HepG2 (cell line): ENCODE data around the gene UBR1. TPM values are rescaled to one million over a fixed set of nuclear protein-coding genes. Genes with fewer than 3 reads are reported as not detected.
"Not testable (repeated sequence)": the region's sequence is repeated elsewhere in the genome, so short reads cannot be mapped to it uniquely, and the experiment has no call there.

Experiments
- ATAC-seq: fragments of 200-7000 bp; cut with Tn5 transposase; 3 replicates; pipeline ENCODE4 v1.9.1; 2020; ENCODE audit warnings: mild to moderate bottlenecking, moderate library complexity
- BruUV-seq: library from RNA; stranded (reverse); fragments of 400-500 nt; replicated peaks from 2 replicates; lab custom pipeline; 2021; lab: Mats Ljungman, UMichigan
- CTCF ChIA-PET: fragments of 300-600 bp; formaldehyde crosslinking; extraction: SDS; loops from one replicate; lab custom pipeline; 2021; ENCODE audit warnings: low total read pairs, inconsistent platforms, low intra/inter-chr PET ratio; lab: Yijun Ruan, JAX
- POLR2A ChIA-PET: fragments of 350-600 bp; sonication (Branson Sonifier 250); formaldehyde crosslinking; loops from one replicate; lab custom pipeline; 2020; ENCODE audit warnings: antibody characterized with exemption, inconsistent platforms; lab: Yijun Ruan, JAX
- DNase-seq: peaks from one replicate; pipeline ENCODE4 v3.0.0-alpha.2; 2015; ENCODE audit warnings: low spot score
- FAIRE-seq: peaks from 3 replicates; lab custom pipeline; 2011; peaks lifted over from hg19 to GRCh38; lab: Jason Lieb, UNC
- H2AFZ ChIP-seq: one replicate; pipeline ENCODE4 v1.6.1; 2011; ENCODE audit warnings: low read length, inconsistent platforms
- H3K27ac ChIP-seq: fragments of 300-600 bp; 3 replicates; pipeline ENCODE4 v1.8.0; 2011; ENCODE audit warnings: mixed run types, mild to moderate bottlenecking, mixed read lengths, low read length, inconsistent platforms; ENCODE audit not compliant: insufficient read depth; ENCODE audit errors: extremely low read length
- H3K27me3 ChIP-seq, 2 experiments: fragments of 200-600 bp in 1 of 2; 2 replicates in 1 of 2; 3 replicates in 1 of 2; pipeline versions ENCODE4 v1.6.0 to v1.8.0; 2011; ENCODE audit warnings: low read length in 2 of 2, mild to moderate bottlenecking in 2 of 2, moderate library complexity in 2 of 2, inconsistent platforms in 1 of 2; ENCODE audit not compliant: insufficient read depth in 2 of 2, control insufficient read depth in 1 of 2
- H3K36me3 ChIP-seq, 2 experiments: fragments of 200-600 bp in 1 of 2; replicated peaks in 1 of 2; 2 replicates in 1 of 2; 3 replicates in 1 of 2; pipeline versions ENCODE4 v1.5.1 to v1.8.0; 2011; ENCODE audit warnings: low read length in 2 of 2, inconsistent platforms in 1 of 2; ENCODE audit not compliant: insufficient read depth in 2 of 2, control insufficient read depth in 1 of 2
- H3K4me1 ChIP-seq: 2 replicates; pipeline ENCODE4 v1.5.1; 2012; ENCODE audit warnings: low read length, inconsistent platforms; ENCODE audit not compliant: insufficient read depth
- H3K4me2 ChIP-seq: 2 replicates; pipeline ENCODE4 v1.6.0; 2011; ENCODE audit warnings: low read depth, low read length, inconsistent platforms
- H3K4me3 ChIP-seq, 3 experiments: fragments of 200-600 bp in 1 of 3; sonication (generic), shearing (Covaris generic) in 1 of 3; replicated peaks in 1 of 3; 2 replicates each; pipeline ENCODE4 v1.5.1; 2011 to 2016; ENCODE audit warnings: low read length in 3 of 3, inconsistent platforms in 2 of 3, low read depth in 2 of 3, mild to moderate bottlenecking in 2 of 3, control low read depth in 1 of 3, mixed read lengths in 1 of 3; ENCODE audit not compliant: insufficient read depth in 1 of 3
- H3K79me2 ChIP-seq: one replicate; pipeline ENCODE4 v1.6.1; 2011; ENCODE audit warnings: low read length, inconsistent platforms; ENCODE audit not compliant: insufficient read depth
- H3K9ac ChIP-seq: 2 replicates; pipeline ENCODE4 v1.6.0; 2011; ENCODE audit warnings: mild to moderate bottlenecking, low read depth, low read length, inconsistent platforms; ENCODE audit not compliant: insufficient read depth
- H3K9me3 ChIP-seq: 2 replicates; pipeline ENCODE4 v1.5.1; 2012; ENCODE audit warnings: mild to moderate bottlenecking, low read length
- H4K20me1 ChIP-seq: 2 replicates; pipeline ENCODE4 v1.6.0; 2011; ENCODE audit warnings: inconsistent platforms, mild to moderate bottlenecking, low read length, moderate library complexity; ENCODE audit not compliant: insufficient read depth
- BORCS8-MEF2B ChIP-seq: sonication (generic); formaldehyde crosslinking; IDR thresholded peaks from 2 replicates; pipeline ENCODE4 v1.8.0; 2022; ENCODE audit warnings: mild to moderate bottlenecking, missing genetic modification reagents
- PBX3 ChIP-seq: sonication (generic); formaldehyde crosslinking; IDR thresholded peaks from 2 replicates; pipeline ENCODE4 v1.8.1; 2023; ENCODE audit warnings: missing genetic modification reagents, inconsistent platforms, borderline replicate concordance
- PHF8 ChIP-seq: sonication (generic); formaldehyde crosslinking; IDR thresholded peaks from 2 replicates; pipeline ENCODE4 v1.5.0; 2020; ENCODE audit warnings: missing genetic modification reagents
- SMAD1 ChIP-seq: sonication (generic); formaldehyde crosslinking; IDR thresholded peaks from 2 replicates; pipeline ENCODE4 v1.4.0; 2020; ENCODE audit warnings: missing genetic modification reagents, low read depth, mild to moderate bottlenecking, borderline replicate concordance
- ZNF83 ChIP-seq: sonication (generic); formaldehyde crosslinking; IDR thresholded peaks from 2 replicates; pipeline ENCODE4 v1.4.0; 2020; ENCODE audit warnings: missing genetic modification reagents, mild to moderate bottlenecking, borderline replicate concordance
- WGBS: methylation state at CpG from one replicate; pipeline ENCODE4 v1.1.6; 2017; ENCODE audit warnings: low lambda C conversion rate; 5-methylcytosine and 5-hydroxymethylcytosine counted together
- in situ Hi-C: cut with HindIII; loops from 2 replicates; pipeline ENCODE4 v1.10.0; 2017; ENCODE audit warnings: low pct_unique_long_range_greater_than_20kb; ENCODE audit not compliant: extremely low pct_ligation_motif_present
- intact Hi-C: fragments of 100-400 bp; cut with micrococcal nuclease; formaldehyde crosslinking; loops from one replicate; pipeline ENCODE4 v1.10.0; 2022; ENCODE audit not compliant: unreplicated experiment
- polyA plus RNA-seq, 8 experiments: library from polyadenylated mRNA; depleted of rRNA in 3 of 8; stranded (reverse) in 7 of 8; unstranded in 1 of 8; fragments of >200 nt; fragmentation: Illumina TruSeq in 4 of 8; extraction: Trizol in 4 of 8; gene quantifications; 2 replicates each; pipeline versions ENCODE4 v1.2.1 to v1.2.3, GENCODE V29; 2011 to 2016; ENCODE audit warnings: low read depth in 4 of 8, missing spikeins in 1 of 8, mixed read lengths in 1 of 8; ENCODE audit not compliant: insufficient read depth in 1 of 8
- total RNA-seq, 5 experiments: library from RNA; depleted of rRNA; stranded (reverse); fragments of >200 nt; fragmentation: Illumina TruSeq; extraction: Trizol; gene quantifications; 2 replicates each; pipeline ENCODE4 v1.2.3, GENCODE V29; 2016; ENCODE audit warnings: low read depth in 1 of 5
- TF ChIP-seq, protein P1 (sequence below): sonication (generic); formaldehyde crosslinking; conservative IDR thresholded peaks from 2 replicates; pipeline ENCODE4 v1.4.0; 2020; ENCODE audit warnings: missing genetic modification reagents

UBR1 gene
- total and polyA plus RNA-seq, 2 of the 13 experiments (the other 11 are each of a cell fraction or from before 2014, with no cell fraction given), result 6.4 to 18.0 TPM

GRCh38 chr15:43006991-43007390, 98.8 kb downstream of the UBR1 start:
- ChIA-PET CTCF (no interaction called here), POLR2A (no interaction called here)
- DNase-seq (no peak), FAIRE-seq (no peak), ATAC-seq (no peak)
- Histone ChIP-seq H3K9me3 (no peaks in the 10 kb centered on the region), H3K4me2 (no peak overlapping the region), H3K36me3 (peaks cover 4 to 25% of the 10 kb centered on the region in 2 experiments; a peak in 3 of 5 replicates), H2AFZ (no peak overlapping the region), H3K27ac (no peak overlapping the region), H4K20me1 (no peaks in the 10 kb centered on the region), H3K9ac (no peak overlapping the region), H3K79me2 (no peaks in the 10 kb centered on the region), H3K27me3 (no peaks in the 10 kb centered on the region), H3K4me1 (no peaks in the 10 kb centered on the region), H3K4me3 (no peak overlapping the region)
- TF ChIP-seq SMAD1 (CRISPR knock-in tag), result no peak
- no peak for TF ChIP-seq BORCS8-MEF2B
- TF ChIP-seq PHF8 (CRISPR knock-in tag), result no peak
- TF ChIP-seq, protein P1, sequence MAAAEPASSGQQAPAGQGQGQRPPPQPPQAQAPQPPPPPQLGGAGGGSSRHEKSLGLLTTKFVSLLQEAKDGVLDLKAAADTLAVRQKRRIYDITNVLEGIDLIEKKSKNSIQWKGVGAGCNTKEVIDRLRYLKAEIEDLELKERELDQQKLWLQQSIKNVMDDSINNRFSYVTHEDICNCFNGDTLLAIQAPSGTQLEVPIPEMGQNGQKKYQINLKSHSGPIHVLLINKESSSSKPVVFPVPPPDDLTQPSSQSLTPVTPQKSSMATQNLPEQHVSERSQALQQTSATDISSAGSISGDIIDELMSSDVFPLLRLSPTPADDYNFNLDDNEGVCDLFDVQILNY (CRISPR knock-in tag), result no peak
- no peak for TF ChIP-seq ZNF83 (CRISPR knock-in tag)
- TF ChIP-seq PBX3 (CRISPR knock-in tag), result no peak
- 100% methylated on average over 3 of the region's 3 CpGs for WGBS
- BruUV-seq, result no TSS peak
- intact Hi-C loops (no loop called here), in situ Hi-C loops (no loop called here)

DNA sequence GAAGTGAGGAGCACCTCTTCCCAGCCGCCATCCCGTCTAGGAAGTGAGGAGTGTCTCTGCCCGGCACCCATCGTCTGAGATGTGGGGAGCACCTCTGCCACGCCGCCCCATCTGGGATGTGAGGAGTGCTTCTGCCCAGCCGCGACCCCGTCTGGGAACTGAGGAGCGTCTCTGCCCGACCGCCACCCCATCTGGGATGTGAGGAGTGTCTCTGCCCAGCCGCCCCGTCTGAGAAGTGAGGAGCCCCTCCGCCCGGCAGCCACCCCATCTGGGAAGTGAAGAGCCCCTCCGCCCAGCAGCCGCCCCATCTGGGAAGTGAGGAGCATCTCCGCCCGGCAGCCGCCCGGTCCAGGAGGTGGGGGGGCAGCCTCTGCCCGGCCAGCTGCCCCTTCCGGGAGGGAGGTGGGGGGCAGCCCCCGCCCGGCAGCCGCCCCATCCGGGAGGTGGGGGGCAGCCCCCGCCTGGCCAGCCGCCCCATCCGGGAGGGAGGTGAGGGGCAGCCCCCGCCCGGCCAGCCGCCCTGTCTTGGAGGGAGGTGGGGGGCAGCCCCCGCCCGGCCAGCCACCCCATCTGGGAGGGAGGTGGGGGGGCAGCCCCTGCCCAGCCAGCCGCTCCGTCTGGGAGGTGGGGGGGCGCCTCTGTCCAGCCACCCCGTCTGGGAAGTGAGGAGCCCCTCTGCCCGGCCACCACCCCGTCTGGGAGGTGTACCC, 100.8 kb downstream of the UBR1 start:
- not testable (repeated sequence) for BruUV-seq

More for the DNA sequence above, 100.8 kb downstream of the UBR1 start:
- FAIRE-seq, CTCF ChIA-PET, H3K4me3 ChIP-seq, intact Hi-C loops, DNase-seq, H3K9ac ChIP-seq, in situ Hi-C loops, H3K79me2 ChIP-seq, H3K27ac ChIP-seq, H4K20me1 ChIP-seq, POLR2A ChIA-PET, H3K9me3 ChIP-seq, H3K4me2 ChIP-seq, ATAC-seq, H3K27me3 ChIP-seq, H3K4me1 ChIP-seq, H2AFZ ChIP-seq: not testable (repeated sequence)
- peaks cover 4 to 19% of the 10 kb centered on the region in 2 experiments; a peak in 3 of 5 replicates for H3K36me3 ChIP-seq
- 98% methylated on average over 16 of the region's 42 CpGs for whole genome bisulfite sequencing
